ENCODE results near the gene DUSP5.

GRCh38 chr10:110529596-110530011 lies 31.9 kb downstream of the DUSP5 start:
- TF ChIP-seq CTCF (conservative IDR thresholded peaks at IDR 0.05; ENCODE audit: low read depth, low read length) (no peak), RFX5 (IDR thresholded peaks at IDR 0.05; ENCODE audit: low read depth, low read length) (no peak), RCOR1 (IDR thresholded peaks at IDR 0.05; ENCODE audit: insufficient replicate concordance, low read length) (no peak), BHLHE40 (IDR thresholded peaks at IDR 0.05; ENCODE audit: low read depth, low read length) (no peak), MXI1 (IDR thresholded peaks at IDR 0.05; ENCODE audit: borderline replicate concordance, low read depth, low read length) (no peak), POLR2A (IDR thresholded peaks at IDR 0.05; ENCODE audit: low read depth, low read length) (no peak), CHD1 (IDR thresholded peaks at IDR 0.05; ENCODE audit: low read depth, low read length) (no peak), CEBPB (IDR thresholded peaks at IDR 0.05; ENCODE audit: low read depth, low read length) (no peak), RAD21 (IDR thresholded peaks at IDR 0.05; ENCODE audit: low read length) (no peak), MAFK (IDR thresholded peaks at IDR 0.05; ENCODE audit: low read depth, low read length) (no peak), ELK1 (IDR thresholded peaks at IDR 0.05; ENCODE audit: borderline replicate concordance, low read depth, low read length) (no peak), USF2 (IDR thresholded peaks at IDR 0.05; ENCODE audit: low read depth, low read length) (no peak), SMC3 (IDR thresholded peaks at IDR 0.05; ENCODE audit: low read depth, low read length) (no peak)
